22Rv1 (cell line): Measurements from ENCODE around the gene C2orf92.

ENCODE experiments used
- H3K27ac ChIP-seq: fragments of 450-650 bp; 2 replicates; pipeline ENCODE4 v1.5.1; 2017
- CTCF ChIP-seq: fragments of 450-650 bp; IDR thresholded peaks from 2 replicates; pipeline ENCODE4 v1.5.1; 2017; ENCODE audit warnings: mild to moderate bottlenecking
- ZFX ChIP-seq: fragments of 450-650 bp; IDR thresholded peaks from 2 replicates; pipeline ENCODE4 v1.6.1; 2017; ENCODE audit warnings: antibody characterized with exemption, borderline replicate concordance

C2orf92 gene

GRCh38 chr2:97749581-97749980 is 80.1 kb downstream of the C2orf92 start:
- no peak for TF ChIP-seq CTCF
- TF ChIP-seq ZFX, result no peak
- H3K27ac ChIP-seq, result no peak overlapping the region

GRCh38 chr2:97750017-97750416 is 80.5 kb downstream of the C2orf92 start:
- TF ChIP-seq CTCF, result no peak
- TF ChIP-seq ZFX, result no peak
- H3K27ac ChIP-seq, result no peak overlapping the region

GRCh38 chr2:97751752-97752151 is 82.2 kb downstream of the C2orf92 start:
- no peak overlapping the region for H3K27ac ChIP-seq

More at GRCh38 chr2:97751752-97752151, 82.2 kb downstream of the C2orf92 start:
- TF ChIP-seq CTCF (no peak), ZFX (no peak)
